Activated CD8-positive, alpha-beta memory T cell treated with anti-CD3 and anti-CD28 coated beads for 24 hours (primary cell): ENCODE data around the gene PCNX2.
A peak's percentile ranks its signal among the peaks of the same experiment; 100 is the strongest.

Experiments used
- DNase-seq: peaks from one replicate; pipeline ENCODE4 v3.0.0-alpha.2; 2020

The PCNX2 gene

GRCh38 chr1:232951180-232951579 lies 344.3 kb downstream of the PCNX2 start:
- peak; percentile 66 for DNase-seq

- DNase-seq: peak; percentile 99
Measured at GRCh38 chr1:232950197-232951176, 345.0 kb downstream of the PCNX2 start, which contains the start of gene NTPCR. NTPCR (plus strand) TSS chr1:232950611; CDS start chr1:232950711, 100 bp downstream.

GRCh38 chr1:232949636-232950196 lies 345.8 kb downstream of the PCNX2 start:
- DNase-seq: no peak

DNA sequence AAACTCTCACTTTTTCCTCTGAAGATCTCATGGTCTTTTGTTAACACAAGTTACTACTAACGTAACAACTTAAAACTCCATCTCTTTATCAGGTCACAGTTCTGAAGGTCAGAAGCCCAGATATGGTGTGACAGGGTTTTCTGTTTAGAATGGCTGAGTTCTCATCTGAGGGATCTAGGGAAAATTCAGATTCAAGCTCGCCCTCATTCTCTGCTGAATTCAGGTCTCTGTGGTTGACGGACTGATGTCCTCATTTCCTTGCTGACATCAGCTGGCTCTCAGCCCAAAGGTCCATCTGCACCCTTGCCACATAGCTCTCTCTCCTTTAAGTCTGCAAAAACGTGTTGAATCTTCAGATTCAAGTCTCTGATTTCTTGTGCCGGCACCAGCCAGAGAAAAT lies 351.2 kb downstream of the PCNX2 start:
- DNase-seq: no peak

GRCh38 chr1:232943679-232944252 lies 351.8 kb downstream of the PCNX2 start:
- peak; percentile 66 for DNase-seq

DNA sequence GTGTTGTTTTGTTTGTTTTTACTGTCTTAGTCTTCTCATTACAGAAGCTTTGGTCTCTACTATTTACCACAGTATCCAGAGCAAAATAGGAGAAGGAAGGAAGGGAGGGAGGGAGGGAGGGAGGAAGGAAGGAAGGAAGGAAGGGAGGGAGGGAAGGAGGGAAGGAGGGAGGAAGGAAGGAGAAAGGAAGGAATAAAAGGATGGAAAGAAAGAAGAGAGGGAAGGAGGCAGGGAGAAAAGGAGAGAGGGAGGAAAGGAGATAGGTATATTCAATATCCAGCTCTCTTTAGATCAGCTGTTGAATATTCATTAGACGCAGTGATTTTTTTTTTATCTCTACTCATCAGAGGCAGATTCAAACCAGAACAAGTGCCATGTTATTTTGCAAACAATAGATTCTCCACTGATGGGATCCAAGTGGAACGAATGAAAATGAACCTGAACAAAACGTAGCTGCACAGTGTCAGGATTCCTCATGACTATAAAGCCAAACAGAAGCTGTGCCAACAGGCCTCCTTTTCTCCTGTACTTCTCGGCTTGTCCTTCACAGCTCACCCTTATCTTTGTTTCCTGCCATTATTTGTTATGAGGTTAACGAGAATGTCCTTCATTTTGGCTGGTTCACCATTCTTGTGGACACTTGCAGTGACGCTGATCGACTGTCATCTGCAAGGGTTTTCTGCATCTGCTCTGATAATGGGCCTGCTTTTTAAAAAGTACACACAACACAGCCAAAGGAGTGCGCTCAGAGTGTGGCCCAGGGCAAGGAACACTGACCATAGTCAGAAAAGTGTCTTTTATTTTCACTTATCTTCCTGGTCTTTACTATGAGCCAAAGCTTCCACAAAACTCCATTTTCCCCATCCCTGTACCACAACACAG lies 352.9 kb downstream of the PCNX2 start:
- DNase-seq: no peak

DNA sequence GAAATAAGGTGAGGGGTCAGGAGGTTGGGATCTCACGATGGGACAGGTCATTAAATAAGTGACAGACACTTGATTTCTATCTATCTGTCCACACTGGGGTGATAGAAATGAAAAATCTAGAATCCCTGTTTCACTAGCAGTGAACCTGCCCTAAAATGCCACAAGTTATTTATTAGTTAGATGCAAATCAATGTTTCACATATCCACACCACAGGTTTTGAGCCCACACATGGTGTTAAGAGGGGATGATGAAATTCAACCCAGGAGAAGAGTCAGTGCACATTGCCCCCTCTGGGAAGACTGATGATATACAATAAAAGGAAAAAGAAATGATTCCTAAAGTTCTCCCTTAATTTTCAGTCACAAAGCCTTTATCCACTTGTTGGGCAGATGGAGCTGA lies 355.3 kb downstream of the PCNX2 start:
- DNase-seq: no peak

DNA sequence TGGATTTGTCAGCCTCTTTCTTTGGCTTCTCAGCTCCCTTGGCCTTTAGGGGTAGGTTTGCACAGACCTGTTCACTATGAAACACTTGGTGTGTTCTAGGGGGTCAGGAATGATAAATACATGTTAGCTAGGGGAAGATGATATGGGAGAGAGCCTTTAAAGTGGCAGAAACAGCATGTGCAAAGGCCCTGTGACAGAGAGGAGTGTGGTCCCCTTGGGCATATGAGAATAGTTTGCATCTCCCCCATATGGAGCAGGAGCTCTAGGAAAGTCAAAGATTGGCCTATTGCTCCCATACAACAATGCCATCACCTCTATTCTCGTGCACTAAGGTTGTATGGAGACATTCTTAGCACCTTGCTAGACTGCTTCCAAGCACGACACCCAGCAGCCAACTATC lies 355.8 kb downstream of the PCNX2 start:
- no peak for DNase-seq

DNA sequence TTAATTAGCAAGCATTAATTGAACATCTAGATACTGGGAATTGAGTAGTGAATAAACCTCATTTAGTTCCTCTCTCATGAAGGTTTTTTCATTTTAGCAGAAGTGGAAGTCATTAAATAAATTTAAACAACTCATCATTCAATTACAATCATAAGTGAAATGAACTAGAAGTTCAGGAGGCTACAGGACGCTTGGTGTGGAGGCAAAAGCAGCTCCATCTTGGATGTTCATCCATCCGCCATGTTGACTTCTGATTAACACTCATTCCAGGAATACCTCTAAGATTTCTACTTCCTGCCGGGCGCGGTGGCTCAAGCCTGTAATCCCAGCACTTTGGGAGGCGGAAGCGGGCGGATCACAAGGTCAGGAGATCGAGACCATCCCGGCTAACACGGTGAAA lies 356.6 kb downstream of the PCNX2 start:
- DNase-seq: no peak

GRCh38 chr1:232937741-232938375 lies 357.7 kb downstream of the PCNX2 start:
- DNase-seq: no peak

DNA sequence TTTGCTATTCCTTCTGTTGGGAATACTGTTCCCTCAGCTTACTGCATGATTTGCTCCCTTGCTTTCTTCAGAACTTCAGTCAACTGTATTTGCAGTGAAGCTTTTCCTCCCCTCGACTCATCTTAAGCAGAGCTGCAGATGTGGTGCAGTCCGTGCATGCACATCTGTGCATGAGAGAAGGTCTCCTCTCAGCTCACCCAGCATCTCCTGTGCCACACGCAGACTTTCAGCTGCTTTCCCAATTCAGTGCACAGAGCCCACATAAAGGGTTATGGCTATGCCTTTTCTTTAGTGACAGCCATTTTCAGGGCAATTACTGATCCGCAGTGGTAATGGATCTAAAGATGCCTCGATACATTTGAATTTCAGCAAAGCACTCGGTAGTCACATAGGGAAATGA lies 358.6 kb downstream of the PCNX2 start:
- DNase-seq: no peak
